Endodermal cell (in vitro differentiated cells): Measurements from ENCODE around the gene NINJ2. TPM values are rescaled to one million over a fixed set of nuclear protein-coding genes. Genes with fewer than 3 reads are reported as not detected.
"Not testable (repeated sequence)": the region's sequence is repeated elsewhere in the genome, so short reads cannot be mapped to it uniquely, and the experiment has no call there.

Experiments used
- DNase-seq: peaks from one replicate; pipeline ENCODE4 v3.0.0-alpha.2; 2017
- H3K27ac ChIP-seq: 2 replicates; pipeline ENCODE4 v1.5.1; 2013; ENCODE audit warnings: mild to moderate bottlenecking, low read depth, low read length, moderate library complexity
- H3K27me3 ChIP-seq: 2 replicates; pipeline ENCODE4 v1.6.1; 2013; ENCODE audit warnings: mild to moderate bottlenecking, low read length, moderate library complexity; ENCODE audit not compliant: insufficient read depth, control insufficient read depth, poor library complexity, severe bottlenecking
- H3K36me3 ChIP-seq: 2 replicates; pipeline ENCODE4 v1.7.0; 2013; ENCODE audit warnings: mild to moderate bottlenecking, low read length, moderate library complexity; ENCODE audit not compliant: control insufficient read depth, insufficient read depth
- H3K4me1 ChIP-seq: one replicate; pipeline ENCODE4 v1.7.0; 2013; ENCODE audit warnings: low read length; ENCODE audit not compliant: control insufficient read depth, insufficient read depth
- H3K4me3 ChIP-seq: 2 replicates; pipeline ENCODE4 v1.5.1; 2013; ENCODE audit warnings: mild to moderate bottlenecking, low read length, moderate library complexity
- H3K9ac ChIP-seq: 2 replicates; pipeline ENCODE4 v1.6.1; 2013; ENCODE audit warnings: mild to moderate bottlenecking, low read length, moderate library complexity; ENCODE audit not compliant: poor library complexity, severe bottlenecking; ENCODE audit errors: extremely low read depth
- H3K9me3 ChIP-seq: 2 replicates; pipeline ENCODE4 v1.6.1; 2013; ENCODE audit warnings: mild to moderate bottlenecking, low read length, moderate library complexity; ENCODE audit not compliant: control insufficient read depth
- H3K27ac Mint-ChIP-seq: 2 replicates; pipeline ENCODE4 v1.8.0; 2020; ENCODE audit warnings: mixed read lengths
- H3K27me3 Mint-ChIP-seq: 2 replicates; pipeline ENCODE4 v1.8.0; 2021; ENCODE audit warnings: mild to moderate bottlenecking, mixed read lengths; ENCODE audit not compliant: insufficient read depth
- H3K36me3 Mint-ChIP-seq: 2 replicates; pipeline ENCODE4 v1.8.0; 2020; ENCODE audit warnings: low read depth, mixed read lengths
- H3K4me1 Mint-ChIP-seq: 2 replicates; pipeline ENCODE4 v1.8.0; 2020; ENCODE audit warnings: mixed read lengths
- H3K4me3 Mint-ChIP-seq: 2 replicates; pipeline ENCODE4 v1.8.0; 2020; ENCODE audit warnings: mild to moderate bottlenecking, moderate library complexity, mixed read lengths
- H3K9me3 Mint-ChIP-seq: 2 replicates; pipeline ENCODE4 v1.8.0; 2020; ENCODE audit warnings: mild to moderate bottlenecking, mixed read lengths
- CTCF ChIP-seq: fragments of 200-600 bp; sonication (generic); conservative IDR thresholded peaks from 2 replicates; pipeline ENCODE4 v1.5.0; 2021; ENCODE audit warnings: antibody characterized with exemption, mild to moderate bottlenecking
- WGBS, 2 experiments: methylation state at CpG; one replicate each; pipeline versions ENCODE4 v1.1.5 to v1.1.7; 2013; ENCODE audit warnings: missing lambda C conversion rate in 2 of 2, mixed read lengths in 1 of 2; ENCODE audit not compliant: insufficient coverage in 1 of 2, insufficient read length in 1 of 2; 5-methylcytosine and 5-hydroxymethylcytosine counted together
- total RNA-seq, 2 donors: library from RNA; stranded (reverse); fragmentation: NEBNext Ultra II Directional in 1 of 2; extraction: Animal tissue kit (Norgen Biotek cat#: 25700) in 1 of 2; gene quantifications; 2 replicates in 1 of 2; 3 replicates in 1 of 2; pipeline ENCODE4 v1.2.1, GENCODE V29; 2021

NINJ2 gene
- total RNA-seq, 2 donors from 2014 or later: 0.73 to 5.1 TPM

DNA sequence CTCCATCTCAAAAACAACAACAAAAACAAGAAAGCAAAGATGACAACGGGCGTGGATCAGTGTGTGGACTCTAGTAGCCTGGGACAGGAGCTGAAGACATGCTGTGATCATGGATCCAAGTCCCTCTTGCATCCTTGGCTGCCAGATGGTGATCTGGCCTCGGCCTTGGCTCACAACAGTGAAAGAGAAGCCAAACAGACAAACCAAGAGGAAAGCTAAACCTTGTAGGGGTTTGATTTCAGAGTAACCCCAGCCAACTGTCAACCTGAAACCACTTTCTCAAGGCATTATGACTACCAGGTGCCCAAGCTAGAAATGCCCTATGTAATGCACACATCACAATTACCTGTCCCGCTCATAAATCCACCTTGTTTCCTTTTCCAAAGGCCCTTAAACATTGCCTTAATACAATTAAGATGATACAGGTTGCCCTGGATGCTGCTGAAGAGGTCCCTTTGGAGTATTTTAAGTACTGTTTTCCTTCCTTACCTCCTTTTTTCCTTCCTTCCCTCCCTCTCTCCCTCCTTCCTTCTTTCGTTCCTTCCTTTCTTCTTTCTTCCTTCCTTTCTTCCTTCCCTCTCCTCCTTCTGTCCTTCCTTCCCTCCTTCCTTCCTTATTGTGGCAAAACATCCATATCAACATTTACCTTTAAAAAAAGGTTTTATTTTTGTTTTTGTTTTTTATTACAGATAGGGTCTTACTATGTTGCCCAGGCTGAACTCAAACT is 41.4 kb upstream of the NINJ2 start:
- no peaks in the 10 kb centered on the region for H3K36me3 Mint-ChIP-seq
- no peak overlapping the region for H3K4me3 ChIP-seq
- WGBS, 2 experiments: 88 to 91% methylated on average over 2 to 5 of the region's 5 CpGs
- H3K36me3 ChIP-seq: no peaks in the 10 kb centered on the region
- no peaks in the 10 kb centered on the region for H3K4me1 ChIP-seq
- H3K9me3 ChIP-seq: peaks cover 3% of the 10 kb centered on the region
- peaks cover 7% of the 10 kb centered on the region for H3K9me3 Mint-ChIP-seq
- H3K4me3 Mint-ChIP-seq: no peak overlapping the region
- no peak overlapping the region for H3K27ac Mint-ChIP-seq
- no peaks in the 10 kb centered on the region for H3K27me3 ChIP-seq
- H3K27ac ChIP-seq: no peak overlapping the region
- no peaks in the 10 kb centered on the region for H3K27me3 Mint-ChIP-seq
- DNase-seq: no peak
- peaks cover 5% of the 10 kb centered on the region for H3K4me1 Mint-ChIP-seq
- no peak for TF ChIP-seq CTCF
- no peak overlapping the region for H3K9ac ChIP-seq

- Histone ChIP-seq H3K36me3 (no peaks in the 10 kb centered on the region), H3K27ac (no peak overlapping the region), H3K4me3 (no peak overlapping the region), H3K9ac (no peak overlapping the region), H3K4me1 (no peaks in the 10 kb centered on the region), H3K27me3 (no peaks in the 10 kb centered on the region), H3K9me3 (peaks cover 18% of the 10 kb centered on the region)
- no peak for TF ChIP-seq CTCF
- H3K27ac Mint-ChIP-seq: no peak overlapping the region
- no peak for DNase-seq
- H3K27me3 Mint-ChIP-seq: no peaks in the 10 kb centered on the region
- peaks cover 4% of the 10 kb centered on the region for H3K4me1 Mint-ChIP-seq
- H3K9me3 Mint-ChIP-seq: peaks cover 29% of the 10 kb centered on the region
- WGBS, 2 experiments: 86 to 90% methylated on average over 4 to 11 of the region's 11 CpGs
- no peak overlapping the region for H3K4me3 Mint-ChIP-seq
- H3K36me3 Mint-ChIP-seq: peaks cover 5% of the 10 kb centered on the region
Measured at GRCh38 chr12:701896-702539, 38.8 kb upstream of the NINJ2 start.

DNA sequence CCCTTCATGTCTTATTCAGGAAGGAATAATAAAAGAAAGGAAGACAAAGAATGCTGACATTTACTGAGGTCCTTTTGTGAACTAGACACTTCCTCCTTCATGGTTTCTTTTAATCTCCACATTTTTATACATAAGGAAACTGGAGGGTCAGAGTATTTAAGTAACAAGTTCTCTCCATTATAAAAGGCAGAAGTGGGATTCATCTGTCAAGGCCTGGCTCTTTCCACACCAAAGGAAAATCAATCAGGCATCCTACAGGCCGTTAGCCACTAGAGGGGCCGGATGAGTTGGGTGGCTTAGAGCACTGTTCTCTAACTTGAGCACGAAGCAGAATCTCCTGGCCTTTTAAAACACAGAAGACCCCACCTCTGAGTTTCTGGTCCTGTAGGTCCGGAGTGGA is 36.8 kb upstream of the NINJ2 start:
- DNase-seq: peak; percentile 74
- no peaks in the 10 kb centered on the region for H3K27me3 ChIP-seq

DNA sequence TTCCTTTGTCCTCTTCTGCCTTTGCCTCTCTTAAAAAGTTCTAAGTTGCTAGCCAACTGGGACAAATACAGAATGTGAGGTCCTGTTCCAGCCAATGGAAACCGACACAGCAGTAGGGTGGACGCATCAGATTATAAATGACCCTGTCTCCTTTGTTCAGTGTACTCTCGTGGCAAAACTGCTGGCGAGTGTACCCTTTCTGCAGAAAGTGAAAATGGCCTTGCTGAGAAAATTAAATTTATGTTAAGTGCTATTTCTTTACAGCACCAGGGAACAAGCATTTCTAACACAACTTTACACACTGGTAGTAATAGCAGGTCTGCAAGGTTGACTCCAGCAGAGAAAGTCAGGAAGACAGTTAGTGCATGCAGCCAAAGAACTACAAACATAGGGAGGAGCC is 35.0 kb upstream of the NINJ2 start:
- H3K9me3 Mint-ChIP-seq: peaks cover 65% of the 10 kb centered on the region
- H3K36me3 Mint-ChIP-seq: peaks cover 18% of the 10 kb centered on the region
- not testable (repeated sequence) for H3K4me1 ChIP-seq, H3K27ac ChIP-seq, H3K36me3 ChIP-seq, H3K4me3 Mint-ChIP-seq, H3K27me3 Mint-ChIP-seq, H3K27ac Mint-ChIP-seq, DNase-seq, H3K4me1 Mint-ChIP-seq, H3K27me3 ChIP-seq, H3K9ac ChIP-seq
- Histone ChIP-seq H3K4me3 (peak overlapping the region; percentile 66), H3K9me3 (peaks cover 45% of the 10 kb centered on the region)
- 84% methylated on average over 2 to 4 of the region's 4 CpGs for WGBS, 2 experiments

More for the DNA sequence above, 36.8 kb upstream of the NINJ2 start:
- H3K27ac Mint-ChIP-seq: no peak overlapping the region
- Histone ChIP-seq H3K36me3 (no peaks in the 10 kb centered on the region), H3K9ac (no peak overlapping the region), H3K27ac (no peak overlapping the region), H3K9me3 (peaks cover 29% of the 10 kb centered on the region), H3K4me3 (no peak overlapping the region), H3K4me1 (no peaks in the 10 kb centered on the region)
- peak; percentile 77 for TF ChIP-seq CTCF
- H3K4me1 Mint-ChIP-seq: peaks cover 4% of the 10 kb centered on the region
- no peak overlapping the region for H3K4me3 Mint-ChIP-seq
- peaks cover 9% of the 10 kb centered on the region for H3K36me3 Mint-ChIP-seq
- no peaks in the 10 kb centered on the region for H3K27me3 Mint-ChIP-seq
- 70 to 85% methylated on average over 2 to 4 of the region's 4 CpGs for WGBS, 2 experiments
- H3K9me3 Mint-ChIP-seq: peaks cover 47% of the 10 kb centered on the region
